Breast epithelium (tissue), 4 donors: ENCODE results near the gene GNAT2. TPM values are rescaled to one million over a fixed set of nuclear protein-coding genes. Genes with fewer than 3 reads are reported as not detected.

Experiments
- DNase-seq, 2 donors: peaks; one replicate each; pipeline ENCODE4 v3.0.0-alpha.2; 2019; ENCODE audit warnings: low spot score in 2 of 2
- H3K27ac ChIP-seq, 2 donors: fragments of 200-600 bp; sonication (generic) in 1 of 2; one replicate each; pipeline ENCODE4 v1.5.1; 2016 to 2019; ENCODE audit warnings: mild to moderate bottlenecking in 1 of 2
- H3K27me3 ChIP-seq, 2 donors: fragments of 200-600 bp; sonication (generic) in 1 of 2; one replicate each; pipeline versions ENCODE4 v1.5.1 to v1.6.0; 2017 to 2019; ENCODE audit warnings: control low read depth in 1 of 2, mild to moderate bottlenecking in 1 of 2
- H3K36me3 ChIP-seq: fragments of 200-600 bp; one replicate; pipeline ENCODE4 v1.5.1; 2019
- H3K4me1 ChIP-seq, 2 donors: fragments of 200-600 bp; sonication (generic); one replicate each; pipeline ENCODE4 v1.5.1; 2016 to 2019; ENCODE audit warnings: control low read depth in 1 of 2
- H3K4me3 ChIP-seq, 3 donors: fragments of 200-600 bp; sonication (generic); 1 replicate in 2 of 3; 2 replicates in 1 of 3; pipeline ENCODE4 v1.5.1; 2016 to 2019; ENCODE audit warnings: mild to moderate bottlenecking in 3 of 3, moderate library complexity in 2 of 3
- H3K9me3 ChIP-seq, 2 donors: fragments of 200-600 bp; sonication (generic) in 1 of 2; one replicate each; pipeline ENCODE4 v1.5.1; 2016 to 2019; ENCODE audit warnings: control low read depth in 1 of 2
- POLR2A ChIP-seq: fragments of 450-650 bp; IDR thresholded peaks from one replicate; pipeline ENCODE4 v1.6.1; 2016; ENCODE audit warnings: antibody characterized with exemption, mild to moderate bottlenecking, moderate library complexity
- POLR2AphosphoS5 ChIP-seq, 3 donors: sonication (generic); formaldehyde crosslinking; IDR thresholded peaks; one replicate each; pipeline ENCODE4 v1.6.1; 2017; ENCODE audit warnings: antibody characterized with exemption in 3 of 3
- intact Hi-C: fragments of 100-400 bp; cut with DNase I; formaldehyde crosslinking; loops from one replicate; pipeline ENCODE4 v1.15.1; 2023; ENCODE audit warnings: low total_unique reads
- total RNA-seq, 3 donors: library from RNA; depleted of rRNA; stranded (reverse); fragments of >200 nt; gene quantifications; one replicate each; pipeline ENCODE4 v1.1.0, GENCODE V29; 2016
- TF ChIP-seq, protein P1 (sequence below), 3 donors: fragments of 450-650 bp; IDR thresholded peaks; one replicate each; pipeline ENCODE4 v1.5.1; 2016 to 2017; ENCODE audit warnings: antibody characterized with exemption in 3 of 3, mild to moderate bottlenecking in 3 of 3, moderate library complexity in 3 of 3

GNAT2 gene
- total RNA-seq, 3 donors from 2014 or later, result not detected

DNA sequence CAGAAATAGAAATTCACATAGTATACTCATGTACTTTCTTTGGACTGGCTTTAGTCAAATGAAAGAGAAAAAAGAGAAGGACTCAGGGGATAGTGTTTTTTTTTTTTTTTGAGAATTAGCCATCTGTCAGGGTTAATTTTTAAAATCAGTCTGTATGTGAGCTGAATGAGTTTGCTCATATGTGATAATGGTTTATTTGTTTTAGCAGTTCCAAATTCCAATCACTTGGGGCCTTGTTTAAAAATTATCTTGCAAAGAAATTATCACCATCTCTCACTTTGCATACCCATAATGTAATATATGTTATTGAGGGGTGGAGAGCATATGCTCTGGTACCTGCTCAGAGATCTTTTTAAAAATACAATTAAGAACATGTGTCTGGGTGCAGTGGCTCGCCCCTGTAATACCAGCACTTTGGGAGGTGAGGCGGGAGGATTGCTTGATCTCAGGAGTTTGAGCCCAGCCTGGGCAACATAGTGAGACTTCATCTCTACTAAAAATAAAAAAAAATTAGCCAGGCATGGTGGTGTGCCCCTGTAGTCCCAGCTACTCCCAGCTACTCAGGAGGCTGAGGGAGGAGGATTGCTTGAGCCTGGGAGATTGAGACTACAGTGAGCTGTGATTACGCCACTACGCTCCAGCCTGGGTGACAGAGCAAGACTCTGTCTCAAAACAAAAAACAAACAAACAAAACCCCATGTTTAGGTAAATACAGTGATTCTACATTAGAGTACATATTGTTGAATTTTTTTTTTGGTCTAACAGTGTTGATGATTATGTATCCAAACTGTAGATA lies 51.3 kb downstream of the GNAT2 start:
- no peaks in the 10 kb centered on the region for H3K27me3 ChIP-seq
- peaks cover 0 to 5% of the 10 kb centered on the region in 2 donors for H3K4me1 ChIP-seq
- TF ChIP-seq POLR2A, result no peak
- no peak for TF ChIP-seq POLR2AphosphoS5 (IDR thresholded peaks at IDR 0.05)
- TF ChIP-seq, protein P1, sequence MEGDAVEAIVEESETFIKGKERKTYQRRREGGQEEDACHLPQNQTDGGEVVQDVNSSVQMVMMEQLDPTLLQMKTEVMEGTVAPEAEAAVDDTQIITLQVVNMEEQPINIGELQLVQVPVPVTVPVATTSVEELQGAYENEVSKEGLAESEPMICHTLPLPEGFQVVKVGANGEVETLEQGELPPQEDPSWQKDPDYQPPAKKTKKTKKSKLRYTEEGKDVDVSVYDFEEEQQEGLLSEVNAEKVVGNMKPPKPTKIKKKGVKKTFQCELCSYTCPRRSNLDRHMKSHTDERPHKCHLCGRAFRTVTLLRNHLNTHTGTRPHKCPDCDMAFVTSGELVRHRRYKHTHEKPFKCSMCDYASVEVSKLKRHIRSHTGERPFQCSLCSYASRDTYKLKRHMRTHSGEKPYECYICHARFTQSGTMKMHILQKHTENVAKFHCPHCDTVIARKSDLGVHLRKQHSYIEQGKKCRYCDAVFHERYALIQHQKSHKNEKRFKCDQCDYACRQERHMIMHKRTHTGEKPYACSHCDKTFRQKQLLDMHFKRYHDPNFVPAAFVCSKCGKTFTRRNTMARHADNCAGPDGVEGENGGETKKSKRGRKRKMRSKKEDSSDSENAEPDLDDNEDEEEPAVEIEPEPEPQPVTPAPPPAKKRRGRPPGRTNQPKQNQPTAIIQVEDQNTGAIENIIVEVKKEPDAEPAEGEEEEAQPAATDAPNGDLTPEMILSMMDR (IDR thresholded peaks at IDR 0.05), result no peak
- intact Hi-C loops, result no loop called here
- no peaks in the 10 kb centered on the region for H3K9me3 ChIP-seq
- no peaks in the 10 kb centered on the region for H3K36me3 ChIP-seq
- H3K4me3 ChIP-seq, result no peak overlapping the region
- H3K27ac ChIP-seq, result no peak overlapping the region
- DNase-seq, result no peak

DNA sequence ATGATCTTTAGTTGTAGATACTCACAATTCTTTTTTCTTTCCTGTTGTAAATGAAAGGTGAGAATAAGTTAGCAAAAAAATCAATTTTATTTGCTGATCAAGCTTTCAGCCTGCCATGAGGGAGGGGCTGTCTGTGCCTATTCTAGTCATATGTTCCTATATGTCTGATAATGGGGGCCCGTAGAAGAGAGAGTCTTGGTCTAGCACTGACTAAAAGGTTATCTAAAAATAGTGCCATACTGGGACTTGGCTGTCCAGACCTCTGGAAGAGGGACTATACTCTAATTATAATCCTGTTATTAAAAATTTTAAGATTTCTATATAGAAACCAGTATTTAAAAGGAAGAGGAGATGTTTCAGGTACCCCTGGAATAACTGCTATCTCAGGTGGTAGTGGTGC lies 52.4 kb downstream of the GNAT2 start:
- intact Hi-C loops, result no loop called here
- Histone ChIP-seq H3K27me3 (no peaks in the 10 kb centered on the region), H3K4me1 (peaks cover 0 to 5% of the 10 kb centered on the region in 2 donors), H3K4me3 (no peak overlapping the region), H3K27ac (no peak overlapping the region), H3K9me3 (no peaks in the 10 kb centered on the region), H3K36me3 (no peaks in the 10 kb centered on the region)
- TF ChIP-seq POLR2A (no peak), POLR2AphosphoS5 (IDR thresholded peaks at IDR 0.05) (no peak)
- TF ChIP-seq, protein P1 (IDR thresholded peaks at IDR 0.05), result no peak
- DNase-seq, result no peak

DNA sequence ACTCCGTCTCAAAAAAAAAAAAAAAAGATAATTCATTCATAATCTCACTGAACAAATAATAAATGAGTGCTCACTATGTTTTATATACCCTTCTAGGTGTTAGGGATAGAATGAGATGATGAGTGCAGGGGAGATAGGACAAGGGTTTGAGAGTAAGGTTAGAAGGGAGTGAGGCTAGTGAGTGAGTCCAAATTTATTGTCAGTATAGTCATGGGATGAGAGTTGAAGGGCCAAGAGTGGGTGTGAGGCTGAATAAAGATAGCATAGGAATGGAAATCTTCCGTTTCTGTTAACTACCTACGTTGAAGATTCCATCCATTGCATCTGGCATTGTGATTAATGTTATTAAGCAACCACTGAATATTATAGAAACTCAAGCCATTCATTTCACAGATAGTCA lies 54.2 kb downstream of the GNAT2 start:
- H3K4me3 ChIP-seq, result no peak overlapping the region
- no peaks in the 10 kb centered on the region for H3K36me3 ChIP-seq
- H3K9me3 ChIP-seq, result no peaks in the 10 kb centered on the region
- intact Hi-C loops, result no loop called here
- no peaks in the 10 kb centered on the region for H3K27me3 ChIP-seq
- TF ChIP-seq POLR2A, result no peak
- no peak for TF ChIP-seq POLR2AphosphoS5 (IDR thresholded peaks at IDR 0.05)
- TF ChIP-seq, protein P1 (IDR thresholded peaks at IDR 0.05), result no peak
- H3K27ac ChIP-seq, result no peak overlapping the region
- no peak for DNase-seq
- peaks cover 0 to 1% of the 10 kb centered on the region in 2 donors for H3K4me1 ChIP-seq

DNA sequence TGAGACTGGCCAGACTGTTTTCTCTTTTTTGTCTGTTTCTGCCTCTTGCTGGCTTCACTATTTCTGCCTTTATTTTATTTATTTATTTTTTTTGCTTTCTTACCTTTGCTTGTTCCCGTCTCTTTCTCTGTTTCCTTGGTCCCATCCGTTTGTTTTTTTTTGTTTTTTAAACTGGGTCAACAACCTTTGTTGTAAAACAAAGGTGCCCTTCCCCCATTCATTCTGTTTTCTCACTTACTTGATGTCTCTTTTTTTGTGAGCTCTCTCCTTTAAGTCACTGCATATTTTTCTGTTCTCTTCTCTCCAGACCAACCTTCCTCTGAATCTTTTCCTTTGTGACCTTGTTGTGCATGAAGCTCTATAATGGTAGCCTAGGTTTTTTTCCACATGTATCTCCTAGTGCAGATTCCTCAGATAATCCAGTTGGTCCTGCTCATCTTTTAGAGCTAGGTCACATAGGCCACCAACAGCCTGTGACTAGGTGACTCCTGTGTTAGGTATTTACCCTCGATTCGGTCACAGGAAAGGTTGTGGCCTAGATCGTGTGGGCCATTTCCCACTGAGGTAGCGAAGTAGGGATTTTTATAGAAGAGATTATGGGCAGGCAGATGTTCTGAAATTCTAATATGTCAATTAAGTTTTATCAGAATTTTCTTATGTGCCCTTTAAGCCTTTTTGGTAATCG lies 55.1 kb downstream of the GNAT2 start:
- Histone ChIP-seq H3K36me3 (no peaks in the 10 kb centered on the region), H3K4me3 (no peak overlapping the region), H3K4me1 (no peaks in the 10 kb centered on the region), H3K27ac (no peak overlapping the region), H3K27me3 (no peaks in the 10 kb centered on the region), H3K9me3 (no peaks in the 10 kb centered on the region)
- TF ChIP-seq, protein P1 (IDR thresholded peaks at IDR 0.05), result no peak
- TF ChIP-seq POLR2AphosphoS5 (IDR thresholded peaks at IDR 0.05) (no peak), POLR2A (no peak)
- intact Hi-C loops, result no loop called here
- no peak for DNase-seq

DNA sequence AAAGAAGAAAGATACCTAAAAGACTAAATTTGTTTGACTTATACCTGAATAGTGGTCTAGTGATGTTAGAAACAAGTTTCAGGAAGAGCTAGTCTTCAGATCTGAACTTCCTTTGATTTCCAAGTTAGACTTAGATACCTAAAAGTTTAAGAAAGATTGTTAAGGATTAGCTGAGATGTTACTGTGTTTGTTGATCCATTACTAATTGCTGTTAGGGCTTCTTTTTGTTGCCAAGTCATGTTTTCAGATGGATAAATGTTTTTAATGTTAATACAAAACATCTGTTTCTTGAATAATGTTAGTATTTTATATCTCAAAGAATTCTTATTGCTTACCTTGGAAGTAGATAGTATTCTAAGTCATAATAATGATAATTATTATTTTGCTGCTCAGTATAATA lies 59.4 kb downstream of the GNAT2 start:
- intact Hi-C loops, result no loop called here
- no peaks in the 10 kb centered on the region for H3K4me1 ChIP-seq
- H3K27ac ChIP-seq, result no peak overlapping the region
- DNase-seq, result no peak
- H3K9me3 ChIP-seq, result no peaks in the 10 kb centered on the region
- H3K36me3 ChIP-seq, result no peaks in the 10 kb centered on the region
- no peaks in the 10 kb centered on the region for H3K27me3 ChIP-seq
- no peak for TF ChIP-seq POLR2A
- TF ChIP-seq POLR2AphosphoS5 (IDR thresholded peaks at IDR 0.05), result no peak
- TF ChIP-seq, protein P1 (IDR thresholded peaks at IDR 0.05), result no peak
- H3K4me3 ChIP-seq, result no peak overlapping the region
